HEK293T (cell line): ENCODE data around the gene MUC3A.

Source experiments
- BHLHE40 ChIP-seq: fragments of 450-650 bp; IDR thresholded peaks from 2 replicates; pipeline ENCODE4 v1.6.1; 2016; ENCODE audit warnings: mild to moderate bottlenecking, moderate library complexity, borderline replicate concordance
- FOXA1 ChIP-seq: fragments of 450-650 bp; IDR thresholded peaks from 2 replicates; pipeline ENCODE4 v1.6.1; 2016; ENCODE audit warnings: mild to moderate bottlenecking
- FOXK2 ChIP-seq: fragments of 450-650 bp; IDR thresholded peaks from 2 replicates; pipeline ENCODE4 v1.6.1; 2016; ENCODE audit warnings: mild to moderate bottlenecking
- FOXM1 ChIP-seq: fragments of 450-650 bp; IDR thresholded peaks from 2 replicates; pipeline ENCODE4 v1.6.1; 2017; ENCODE audit warnings: mild to moderate bottlenecking, borderline replicate concordance
- HDGF ChIP-seq: fragments of 450-650 bp; IDR thresholded peaks from 2 replicates; pipeline ENCODE4 v1.6.1; 2017; ENCODE audit warnings: antibody characterized with exemption, borderline replicate concordance
- L3MBTL2 ChIP-seq: fragments of 450-650 bp; conservative IDR thresholded peaks from 2 replicates; pipeline ENCODE4 v1.6.1; 2016; ENCODE audit warnings: mild to moderate bottlenecking
- LEF1 ChIP-seq: fragments of 450-650 bp; IDR thresholded peaks from 2 replicates; pipeline ENCODE4 v1.6.1; 2017; ENCODE audit warnings: mild to moderate bottlenecking, borderline replicate concordance
- PKNOX1 ChIP-seq: fragments of 450-650 bp; IDR thresholded peaks from 2 replicates; pipeline ENCODE4 v1.6.1; 2016
- SP1 ChIP-seq: fragments of 450-650 bp; IDR thresholded peaks from 2 replicates; pipeline ENCODE4 v1.6.1; 2017
- SUZ12 ChIP-seq: fragments of 450-650 bp; IDR thresholded peaks from 2 replicates; pipeline ENCODE4 v1.6.1; 2016; ENCODE audit warnings: mild to moderate bottlenecking
- ZNF384 ChIP-seq: fragments of 450-650 bp; IDR thresholded peaks from 2 replicates; pipeline ENCODE4 v1.6.1; 2016

- no peak for TF ChIP-seq HDGF
- no peak for TF ChIP-seq FOXM1
- no peak for TF ChIP-seq FOXK2
- no peak for TF ChIP-seq FOXA1
- no peak for TF ChIP-seq PKNOX1
- no peak for TF ChIP-seq BHLHE40
- no peak for TF ChIP-seq LEF1
- TF ChIP-seq SUZ12, result no peak
- no peak for TF ChIP-seq L3MBTL2
- no peak for TF ChIP-seq ZNF384
- TF ChIP-seq SP1, result no peak
Measured at GRCh38 chr7:100971111-100972001, 22.0 kb downstream of the MUC3A start.
